PFSK-1 (cell line): Measurements from ENCODE around the gene NUP214.

Source experiments
- FOXP2 ChIP-seq: optimal IDR thresholded peaks from 2 replicates; pipeline ENCODE3; 2011; ENCODE audit warnings: borderline replicate concordance, control low read depth, inconsistent platforms; ENCODE audit not compliant: insufficient read depth; ENCODE audit errors: extremely low read length, extremely low read depth
- POLR2AphosphoS5 ChIP-seq: IDR thresholded peaks from 2 replicates; pipeline ENCODE4 v1.6.1; 2012; ENCODE audit warnings: low read depth, mild to moderate bottlenecking, control low read depth, low read length, moderate library complexity
- REST ChIP-seq, 2 experiments: IDR thresholded peaks; 2 replicates each; pipeline versions ENCODE4 v1.6.1 to v1.8.0; 2011 to 2012; ENCODE audit warnings: low read depth in 2 of 2, low read length in 2 of 2, control low read depth in 1 of 2, inconsistent platforms in 1 of 2, mild to moderate bottlenecking in 1 of 2, moderate library complexity in 1 of 2; ENCODE audit not compliant: insufficient read depth in 1 of 2
- SIN3A ChIP-seq: IDR thresholded peaks from 2 replicates; pipeline ENCODE4 v1.6.1; 2012; ENCODE audit warnings: mild to moderate bottlenecking, low read length, moderate library complexity, borderline replicate concordance; ENCODE audit not compliant: insufficient read depth
- TAF1 ChIP-seq: IDR thresholded peaks from 2 replicates; pipeline ENCODE4 v1.6.1; 2012; ENCODE audit warnings: low read length, control low read depth, borderline replicate concordance; ENCODE audit not compliant: insufficient read depth

The NUP214 gene

GRCh38 chr9:131259916-131260597 lies 134.7 kb downstream of the NUP214 start:
- TF ChIP-seq REST (IDR thresholded peaks at IDR 0.05; ENCODE audit: insufficient read depth in 1 of 2, low read depth in 2 of 2, low read length in 2 of 2) (no peak), SIN3A (no peak), TAF1 (no peak), POLR2AphosphoS5 (no peak), FOXP2 (no peak)

GRCh38 chr9:131260751-131261452 lies 135.5 kb downstream of the NUP214 start:
- TF ChIP-seq FOXP2 (no peak), TAF1 (no peak), REST (IDR thresholded peaks at IDR 0.05; ENCODE audit: insufficient read depth in 1 of 2, low read depth in 2 of 2, low read length in 2 of 2) (no peak), SIN3A (no peak), POLR2AphosphoS5 (no peak)

- TF ChIP-seq REST (IDR thresholded peaks at IDR 0.05; ENCODE audit: insufficient read depth in 1 of 2, low read depth in 2 of 2, low read length in 2 of 2) (no peak), TAF1 (no peak), POLR2AphosphoS5 (no peak), SIN3A (no peak), FOXP2 (no peak)
Measured at GRCh38 chr9:131262327-131263032, 137.1 kb downstream of the NUP214 start.

- TF ChIP-seq TAF1 (no peak), REST (IDR thresholded peaks at IDR 0.05; ENCODE audit: insufficient read depth in 1 of 2, low read depth in 2 of 2, low read length in 2 of 2) (no peak), FOXP2 (no peak), SIN3A (no peak)
Measured at GRCh38 chr9:131263701-131264100, 138.3 kb downstream of the NUP214 start.
